CD4-positive, alpha-beta T cell treated with Interleukin-12 subunit alpha and Interleukin-12 subunit beta, for 1 hour (primary cell): ENCODE measurements around the gene SLC40A1.

Experiments used
- DNase-seq: peaks from one replicate; pipeline ENCODE4 v3.0.0-alpha.2; 2020

SLC40A1 gene

DNA sequence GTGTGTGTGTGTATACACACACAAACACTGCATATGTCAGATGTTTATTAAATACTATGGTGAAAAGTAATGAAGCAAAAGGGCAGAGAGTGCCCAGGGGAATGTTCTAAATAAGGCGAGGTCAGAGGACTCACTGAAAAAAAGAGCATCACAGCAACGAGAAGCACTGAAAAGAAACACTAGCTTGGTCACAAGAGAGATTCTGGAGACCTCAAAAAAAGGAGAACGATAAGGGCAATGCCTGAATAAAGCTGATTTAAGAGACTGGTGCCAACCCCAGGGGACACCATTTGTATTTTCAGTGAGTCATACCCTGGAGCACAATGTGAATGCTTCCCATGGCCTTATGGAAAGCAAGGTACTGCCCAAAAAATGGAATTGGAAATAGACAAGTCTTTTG, 14.5 kb downstream of the SLC40A1 start:
- DNase-seq: no peak

DNA sequence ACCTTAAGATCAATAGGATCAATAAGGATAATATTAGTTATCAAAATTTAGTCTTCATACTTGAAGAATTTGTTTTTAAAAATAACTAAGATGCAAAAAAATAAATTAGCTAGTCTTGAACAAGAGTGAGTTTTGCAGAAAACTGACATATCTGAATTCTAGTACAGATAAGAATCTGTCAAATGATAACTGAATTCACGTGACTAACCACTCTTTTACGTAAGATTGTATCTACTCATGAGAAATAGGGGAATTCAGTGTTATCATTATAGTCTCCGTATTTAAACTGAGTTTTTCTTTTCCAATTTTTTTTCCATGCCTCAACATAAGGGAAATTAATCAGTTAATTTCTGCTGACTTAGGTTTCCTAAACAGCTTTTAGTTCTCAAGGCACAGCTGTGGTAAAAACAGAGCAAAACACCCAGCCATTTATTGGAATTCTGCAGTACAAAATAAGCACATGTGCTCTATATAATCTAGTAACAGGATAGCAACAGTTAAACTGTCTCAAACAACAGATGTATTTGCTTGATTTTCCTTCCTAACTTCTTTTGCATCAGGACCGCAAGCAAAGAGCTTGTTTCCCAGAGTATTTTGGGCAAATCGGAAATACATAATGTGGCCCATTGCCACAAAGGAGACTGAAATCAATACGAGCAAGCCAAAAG, 19.1 kb downstream of the SLC40A1 start:
- DNase-seq: no peak

DNA sequence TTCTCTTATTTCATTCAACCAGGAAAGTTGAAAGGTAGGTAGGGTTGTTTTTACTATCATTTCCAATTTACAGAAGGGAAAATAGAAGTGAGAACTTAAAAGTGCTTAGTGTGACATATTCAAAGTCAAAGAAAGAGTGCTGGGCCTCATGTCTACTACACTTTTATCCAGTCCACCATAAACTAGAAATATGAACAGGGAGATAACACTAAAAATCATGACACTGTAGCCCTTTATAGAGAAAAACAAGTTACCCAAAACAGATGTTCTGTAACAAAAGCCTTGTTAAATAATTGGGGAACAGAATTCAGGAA, 20.4 kb downstream of the SLC40A1 start:
- no peak for DNase-seq

DNA sequence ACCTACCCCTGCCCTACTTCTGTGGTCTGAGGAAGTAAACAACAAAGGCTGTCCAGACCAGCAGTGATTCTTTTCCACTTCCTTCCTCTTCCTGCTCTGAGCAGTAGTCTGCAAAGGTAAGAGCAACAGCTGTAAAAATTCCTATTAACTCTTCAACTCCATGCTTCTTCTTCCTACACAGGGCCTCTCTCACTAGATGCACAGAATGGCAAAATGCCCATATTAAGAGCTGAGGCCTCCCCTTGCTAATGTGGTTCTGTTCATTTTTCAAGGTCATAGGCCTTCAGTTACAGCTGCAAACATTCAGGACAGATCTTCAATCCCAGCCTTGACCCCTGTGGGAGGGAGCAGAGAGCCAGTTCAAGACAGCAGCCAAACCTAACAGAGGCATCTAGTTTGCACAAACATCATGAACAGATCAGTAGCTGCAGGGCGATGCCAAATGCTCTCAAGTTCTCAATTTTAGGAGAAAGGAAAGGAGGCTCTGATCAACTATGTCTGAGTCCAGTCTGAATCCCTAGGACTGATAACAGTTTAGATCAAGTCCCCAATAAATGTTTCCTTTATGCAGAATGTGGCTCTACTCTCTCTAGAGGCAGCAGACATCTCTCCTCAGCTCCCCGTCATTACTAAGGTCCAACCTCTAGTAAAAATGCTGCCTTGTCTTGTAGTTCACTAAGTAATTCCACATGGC, 20.9 kb downstream of the SLC40A1 start:
- no peak for DNase-seq

DNA sequence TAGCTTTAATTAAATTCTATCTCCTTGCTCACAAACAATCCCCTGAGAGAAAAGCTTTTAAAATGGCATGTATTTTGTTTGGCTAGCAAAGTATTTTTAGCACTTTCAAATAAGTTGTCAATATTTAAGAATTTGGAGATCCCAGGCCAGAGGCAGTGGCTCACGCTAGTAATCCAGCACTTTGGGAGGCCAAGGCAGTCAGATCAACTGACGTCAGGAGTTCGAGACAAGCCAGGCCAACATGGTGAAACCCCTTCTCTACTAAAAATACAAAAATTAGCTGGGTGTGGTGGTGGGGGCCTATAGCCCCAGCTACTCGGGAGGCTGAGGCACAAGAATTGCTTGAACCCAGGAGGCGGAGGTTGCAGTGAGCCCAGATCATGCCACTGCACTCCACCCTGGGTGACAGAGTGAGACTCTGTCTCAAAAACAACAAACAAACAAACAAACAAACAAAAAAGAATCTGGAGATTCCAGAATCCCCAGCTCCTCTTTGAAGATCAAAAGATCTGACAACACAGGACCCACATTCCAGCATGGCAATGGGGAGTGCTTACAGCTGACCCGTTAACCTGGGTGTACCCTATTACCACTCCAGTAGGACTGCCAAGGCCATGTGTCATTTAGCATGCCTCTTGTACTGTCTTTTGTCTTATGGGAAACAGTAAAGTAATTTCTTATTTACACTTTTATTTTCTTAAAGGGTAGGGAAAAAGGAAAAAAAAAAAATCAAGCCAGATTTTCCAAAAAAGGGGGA, 21.9 kb downstream of the SLC40A1 start:
- no peak for DNase-seq

DNA sequence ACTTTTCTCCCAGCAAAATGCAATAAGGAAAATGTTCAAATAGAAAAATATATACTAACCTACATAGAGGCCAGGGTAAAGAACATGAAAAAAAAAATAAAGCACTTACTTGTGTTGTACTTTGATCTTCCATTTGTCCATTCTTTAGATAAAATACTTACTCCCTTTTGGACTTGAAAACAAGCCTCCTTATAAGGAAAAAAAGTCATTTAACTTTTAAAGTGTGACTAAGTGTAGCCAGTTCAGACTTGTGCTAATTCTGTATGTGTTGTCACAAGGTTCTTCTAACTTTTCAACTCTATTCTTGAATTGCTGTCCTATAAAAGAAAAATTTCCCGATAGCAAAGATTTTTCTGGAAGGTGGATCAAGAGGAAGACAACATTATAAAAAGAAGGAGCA, 23.2 kb downstream of the SLC40A1 start:
- no peak for DNase-seq

DNA sequence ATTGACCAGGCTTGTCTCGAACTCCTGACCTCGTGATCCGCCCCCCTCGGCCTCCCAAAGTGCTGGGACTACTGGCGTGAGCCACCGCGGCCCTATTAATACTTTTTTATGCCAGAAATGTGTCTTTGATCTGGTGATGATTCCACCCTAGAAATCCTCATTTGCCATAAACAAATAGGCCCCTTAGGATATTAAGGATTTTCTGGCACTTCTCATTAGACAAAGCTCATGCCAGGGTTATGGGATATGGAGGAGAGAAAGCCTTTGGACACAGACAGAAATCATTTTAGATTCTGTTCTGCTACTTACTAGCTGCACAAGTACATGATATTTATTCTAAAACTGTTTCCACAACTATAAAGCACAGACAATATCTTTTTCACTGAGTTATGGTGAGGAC, 24.1 kb downstream of the SLC40A1 start:
- no peak for DNase-seq

DNA sequence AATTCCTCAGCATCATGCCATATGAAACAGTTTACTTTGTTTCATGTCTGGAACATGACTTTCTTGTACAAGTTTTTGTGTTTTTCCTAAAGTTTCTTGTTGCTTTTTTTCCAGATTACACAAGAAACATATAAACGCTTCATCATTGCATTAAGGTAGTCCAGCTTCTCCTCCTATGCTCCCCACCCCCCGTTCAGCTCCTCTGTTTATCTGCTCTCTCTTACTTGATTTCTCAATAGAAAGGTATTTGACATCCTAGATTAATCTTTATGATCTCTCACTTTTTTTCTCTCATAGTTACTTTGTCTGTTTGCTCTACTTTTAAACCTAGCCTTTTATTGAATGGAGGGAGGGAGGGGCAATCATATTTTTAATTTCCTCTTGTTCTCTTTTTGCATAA, 25.4 kb downstream of the SLC40A1 start:
- DNase-seq: no peak

DNA sequence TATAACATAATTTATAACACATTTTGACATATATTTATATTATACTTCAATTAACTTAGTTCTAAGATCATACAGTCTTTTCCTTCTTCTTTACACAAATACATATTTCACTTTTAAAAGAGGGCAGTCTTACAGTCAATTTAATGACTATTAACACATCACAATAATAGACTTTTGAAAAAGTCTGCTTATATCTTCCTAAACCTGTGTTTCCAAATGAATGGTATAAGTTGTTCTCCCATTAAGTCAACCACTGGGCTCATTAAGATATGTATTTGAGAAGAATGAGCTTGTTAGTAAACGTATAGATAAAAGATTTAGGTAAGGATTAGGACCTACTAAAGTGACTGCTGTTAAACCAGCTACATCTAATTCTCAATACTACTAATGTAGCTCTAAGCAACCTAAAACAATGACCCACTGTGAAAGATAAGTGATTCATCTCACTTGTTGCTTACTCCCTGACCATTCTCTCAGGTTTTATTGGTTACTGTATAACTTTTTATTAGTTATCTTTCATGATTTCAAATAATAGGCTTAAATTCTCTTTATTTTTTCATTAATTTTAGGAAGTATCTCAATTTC, 27.0 kb downstream of the SLC40A1 start:
- no peak for DNase-seq

DNA sequence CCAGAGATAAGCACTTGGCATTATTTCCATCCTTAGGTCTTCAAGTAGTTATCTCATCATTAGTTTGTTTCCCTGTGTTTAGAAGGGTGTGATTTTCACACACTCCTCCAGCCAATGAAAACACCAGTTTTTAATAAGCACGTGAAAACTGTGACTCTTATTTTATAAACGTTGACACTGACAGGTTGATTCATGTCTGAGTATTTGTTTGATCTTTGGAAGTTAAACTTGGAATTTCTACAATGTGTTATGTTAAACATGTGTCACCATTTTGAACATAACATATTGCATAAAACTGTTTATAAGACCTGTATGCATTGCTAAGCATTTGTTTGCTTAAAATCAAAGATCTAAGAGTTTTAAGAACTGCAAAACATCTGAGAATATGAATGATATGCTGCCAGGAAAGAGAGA, 27.6 kb downstream of the SLC40A1 start:
- DNase-seq: no peak

DNA sequence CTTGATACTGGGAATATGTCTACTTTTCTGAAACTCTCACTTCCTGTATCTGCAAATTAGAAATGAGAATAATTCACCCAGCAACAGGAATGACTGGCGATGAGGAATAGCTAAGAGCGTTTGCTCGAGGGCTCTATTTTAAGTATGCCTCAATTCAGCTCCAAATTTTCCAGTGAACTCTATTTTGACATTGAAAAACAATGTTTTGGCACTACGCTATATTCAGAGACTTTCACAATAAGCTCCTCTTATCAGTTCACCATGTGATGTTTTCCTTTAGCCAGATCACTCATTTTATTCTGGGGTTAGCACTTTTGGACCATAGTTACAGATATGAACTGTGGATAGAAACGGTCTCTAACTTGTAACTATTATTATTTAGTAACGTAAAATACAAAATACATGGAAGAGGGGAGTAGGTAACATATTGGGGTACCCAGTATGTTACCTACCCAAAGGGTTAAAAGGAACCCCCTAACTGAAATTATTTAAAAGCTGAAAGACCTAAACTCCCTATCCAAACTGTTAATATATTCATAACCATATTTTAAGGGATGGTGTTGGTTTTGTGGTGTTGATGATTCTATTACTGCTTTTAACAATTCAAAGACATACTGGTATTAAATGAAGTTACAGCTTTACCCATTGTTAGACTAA, 28.1 kb downstream of the SLC40A1 start:
- DNase-seq: no peak

DNA sequence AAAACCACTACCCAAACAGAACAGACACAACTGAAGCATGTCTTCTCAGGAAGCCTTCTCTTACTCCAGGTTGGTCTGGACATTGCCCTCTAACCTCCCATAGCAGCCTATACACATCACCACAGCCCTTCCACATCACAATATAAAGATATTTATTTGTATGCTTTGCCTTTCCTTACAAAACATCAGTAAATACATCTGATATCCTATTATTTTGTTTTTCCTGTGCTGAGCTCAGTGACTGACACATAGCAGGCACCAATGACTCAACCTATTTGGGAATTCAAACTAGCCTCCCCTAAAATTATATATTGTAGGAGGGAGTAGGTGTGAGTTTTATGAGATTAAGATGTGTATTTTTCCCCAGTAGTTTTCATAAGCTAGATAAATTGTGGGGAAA, 28.8 kb downstream of the SLC40A1 start:
- no peak for DNase-seq

DNA sequence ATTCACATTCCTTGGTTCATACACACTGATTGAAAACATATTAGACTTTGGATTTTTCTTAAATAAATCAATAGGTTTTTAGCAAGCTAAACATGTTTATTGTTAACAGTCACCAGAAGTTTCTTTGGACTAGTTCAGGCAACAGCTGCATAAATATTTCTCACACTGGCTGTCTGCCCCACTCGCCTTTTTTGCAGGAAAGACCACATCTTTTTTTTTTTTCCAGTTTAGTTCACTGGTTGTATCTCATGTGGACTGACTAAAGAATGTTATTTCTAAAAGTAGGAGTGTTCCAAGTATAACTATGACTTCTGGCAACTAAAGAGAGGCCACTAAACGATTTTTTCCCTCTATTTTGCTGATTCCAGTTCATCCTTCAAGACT, 31.1 kb downstream of the SLC40A1 start:
- DNase-seq: no peak

DNA sequence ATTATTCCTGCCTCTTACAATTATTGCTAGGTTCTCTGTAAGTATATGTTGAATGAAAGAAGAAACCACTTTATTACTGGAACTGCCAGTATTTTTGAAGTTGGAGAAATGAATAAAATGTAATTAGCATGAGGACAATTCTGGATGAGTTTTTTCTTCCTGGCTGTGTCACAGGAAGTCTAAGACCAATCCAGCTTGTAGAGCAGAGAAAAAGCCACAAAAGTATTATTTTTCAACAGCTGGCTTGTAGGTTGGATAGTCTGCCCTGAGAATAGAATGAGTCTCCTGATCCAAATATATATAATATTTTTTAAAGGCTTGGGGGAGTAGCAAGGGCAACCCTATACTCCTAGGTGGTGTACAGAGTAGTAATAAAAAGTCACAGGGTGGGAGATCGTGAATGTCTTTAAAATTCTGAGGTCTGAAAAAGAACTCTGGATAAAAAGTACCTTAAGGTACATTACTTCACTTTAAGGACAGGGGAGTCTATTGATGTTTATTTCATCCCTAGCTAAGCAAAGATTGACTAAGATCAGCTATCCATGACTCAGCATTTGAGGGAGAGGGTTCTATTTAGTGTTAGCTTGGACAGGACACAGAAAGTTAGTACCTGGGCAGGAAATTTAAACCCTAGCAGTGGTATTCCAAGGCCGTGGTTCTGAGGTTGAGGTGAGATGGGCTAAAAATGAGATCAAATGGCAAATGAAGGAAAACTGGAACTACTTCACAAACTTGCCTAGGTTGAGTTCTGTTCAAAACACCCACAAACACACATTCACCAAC, 31.7 kb downstream of the SLC40A1 start:
- no peak for DNase-seq

DNA sequence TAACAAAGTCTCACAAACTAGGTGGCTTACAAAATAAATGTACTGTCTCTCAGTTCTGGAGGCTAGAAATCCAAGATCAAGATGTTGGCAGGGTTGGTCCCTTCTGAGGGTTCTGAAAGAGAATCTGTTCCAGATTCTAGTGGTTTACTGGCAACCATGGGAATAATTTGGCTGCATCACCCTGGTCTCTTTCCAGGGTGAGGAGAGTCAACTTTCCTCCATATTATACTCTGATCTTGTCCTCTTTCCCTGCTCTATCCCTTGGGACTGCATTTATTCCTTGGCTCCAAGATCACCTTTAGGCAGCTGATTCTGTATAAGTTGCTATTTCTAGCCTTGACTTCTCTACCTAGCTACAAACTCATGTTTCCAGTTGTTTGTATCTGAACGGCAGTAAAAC, 35.2 kb downstream of the SLC40A1 start:
- DNase-seq: no peak

DNA sequence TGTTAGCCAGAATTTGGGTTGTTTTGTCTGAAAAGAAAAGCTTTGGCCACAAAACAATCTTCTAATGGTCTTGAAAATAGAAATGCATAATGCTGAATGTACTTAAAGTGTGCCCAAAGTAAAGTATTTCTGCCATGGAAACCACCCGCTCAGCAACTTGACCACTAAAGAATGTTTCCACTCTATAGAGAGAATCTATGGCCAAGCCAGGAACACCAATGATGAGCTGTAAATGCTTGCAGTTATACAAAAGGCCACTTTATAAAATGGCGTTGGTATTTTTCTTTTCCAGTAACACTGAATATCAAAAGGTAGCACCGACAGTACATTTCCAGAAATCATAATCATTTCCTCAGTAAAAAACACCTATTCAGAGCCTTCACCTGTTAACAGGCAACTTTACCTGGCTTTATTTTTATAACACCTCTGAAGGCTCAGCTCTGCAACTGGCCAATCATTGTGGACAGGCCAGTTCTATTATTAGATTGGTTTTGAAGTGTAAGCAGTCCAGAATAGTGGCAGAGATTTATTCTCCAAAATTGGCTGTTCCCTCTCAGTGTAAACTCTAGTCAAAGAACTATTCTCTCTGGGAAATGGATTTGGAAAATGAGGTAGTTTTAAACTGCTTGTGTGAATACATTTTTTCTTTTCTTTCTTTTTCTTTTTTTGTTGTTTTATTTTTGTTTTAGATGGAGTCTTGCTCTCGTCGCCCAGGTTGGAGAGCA, 36.1 kb downstream of the SLC40A1 start:
- no peak for DNase-seq

DNA sequence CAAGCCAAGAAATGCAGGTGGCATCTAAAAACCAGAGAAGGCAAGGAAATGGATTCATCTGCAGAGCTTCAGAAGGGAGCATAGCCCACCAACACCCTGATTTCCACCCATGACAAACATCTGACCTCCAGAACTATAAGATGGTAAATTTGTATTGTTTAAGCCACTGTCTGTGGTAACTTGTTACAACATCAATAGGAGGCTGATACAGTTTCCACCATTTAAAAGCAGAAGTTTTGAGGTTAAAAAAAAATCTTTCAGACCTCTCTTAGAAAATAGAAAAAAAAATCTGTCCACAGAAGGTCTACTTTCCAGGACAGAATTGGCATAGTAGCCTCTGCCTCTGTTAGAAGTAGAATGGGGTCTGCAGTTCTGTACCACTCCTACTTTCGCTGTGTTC, 37.2 kb downstream of the SLC40A1 start:
- no peak for DNase-seq

DNA sequence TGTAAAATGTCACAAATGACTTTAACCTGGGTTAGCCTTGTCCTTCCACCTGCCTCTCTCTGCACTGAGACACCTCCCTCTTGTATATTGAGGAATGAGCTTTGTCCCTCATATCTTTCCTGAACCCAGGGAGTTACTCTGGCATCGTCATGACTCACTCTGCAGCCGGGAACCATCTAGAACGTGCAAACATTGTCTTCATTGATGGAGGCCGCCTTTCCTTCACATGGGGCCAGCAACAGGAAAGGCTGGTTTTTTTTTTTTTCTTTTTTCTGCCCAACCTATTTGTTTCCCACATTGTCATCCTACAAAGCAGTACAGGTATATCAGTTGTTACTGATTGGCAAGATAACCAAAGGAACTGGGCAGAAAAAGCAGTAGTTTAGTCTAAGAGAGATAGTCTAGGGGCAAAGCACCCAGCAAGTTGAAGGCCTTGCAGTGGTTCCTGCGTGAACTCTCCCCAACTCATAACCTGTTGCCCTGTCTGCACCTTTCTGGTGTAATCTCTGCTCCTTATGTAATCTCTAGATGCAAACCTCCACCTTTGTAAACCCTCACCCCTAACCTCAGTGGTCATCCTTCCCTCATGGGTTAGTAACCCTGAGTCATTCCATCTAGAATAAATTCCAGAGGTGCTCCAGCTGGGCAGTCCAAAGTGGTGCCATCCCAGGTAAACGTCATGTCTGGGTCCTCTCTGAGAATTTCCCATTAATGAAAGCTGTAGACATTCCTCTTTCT, 38.3 kb downstream of the SLC40A1 start:
- no peak for DNase-seq

DNA sequence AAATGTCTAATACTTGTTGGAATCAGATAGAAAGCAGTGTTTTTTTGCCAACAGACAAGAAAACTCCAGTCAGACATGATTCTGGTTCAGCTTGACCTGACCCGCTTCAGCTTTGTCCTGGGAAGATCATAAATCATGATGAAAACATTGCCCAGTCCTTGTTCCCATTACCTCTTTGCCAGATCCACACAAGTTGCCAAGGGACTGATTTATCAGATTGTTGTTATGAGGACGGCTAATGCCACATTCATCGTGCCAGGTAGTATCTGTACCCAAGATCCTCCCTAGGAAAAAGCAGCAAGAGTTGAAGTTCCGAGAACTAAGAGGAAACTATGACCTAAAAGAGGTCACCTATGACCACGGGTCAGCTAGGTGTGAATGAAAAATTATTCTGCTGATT, 39.0 kb downstream of the SLC40A1 start:
- DNase-seq: no peak

DNA sequence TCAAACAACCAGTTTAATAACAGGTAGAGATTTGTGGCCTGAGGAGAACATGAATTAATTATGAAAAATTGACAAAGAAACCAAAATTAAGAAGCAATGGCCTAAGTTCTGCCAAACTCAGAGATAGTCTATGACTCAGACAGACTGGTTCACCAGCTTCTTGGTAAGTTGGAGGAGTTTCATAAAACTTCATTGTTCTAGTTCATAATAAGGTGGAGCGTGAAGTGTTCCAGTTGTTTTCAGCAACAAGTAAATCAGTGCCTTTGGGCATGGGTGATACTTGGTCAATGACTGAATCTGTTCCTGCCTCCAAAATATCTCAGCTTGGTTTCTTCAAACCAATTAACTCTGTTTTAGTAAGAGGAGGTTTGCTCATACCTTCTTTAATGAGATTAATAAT, 40.0 kb downstream of the SLC40A1 start:
- no peak for DNase-seq

DNA sequence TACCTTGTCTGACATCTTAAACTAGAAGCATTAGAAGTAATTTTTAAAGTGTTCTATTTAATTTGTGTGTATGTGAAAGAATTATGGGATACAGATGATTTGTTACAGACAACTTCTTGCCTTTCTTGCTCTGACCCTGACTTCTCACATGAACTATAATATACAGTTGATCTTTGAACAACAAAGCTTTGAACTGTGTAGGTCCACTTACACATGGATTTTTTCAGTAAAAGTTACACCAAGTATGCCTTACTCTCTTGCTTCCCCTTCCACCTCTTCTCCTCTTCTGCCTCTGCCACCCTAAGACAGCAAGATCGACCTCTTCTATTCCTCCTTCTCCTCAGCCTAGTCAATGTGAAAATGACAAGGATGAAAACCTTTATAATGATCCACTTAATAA, 42.2 kb downstream of the SLC40A1 start:
- DNase-seq: no peak
